Natural killer cell (primary cell): ENCODE measurements around the gene TCF7. TPM values are rescaled to one million over a fixed set of nuclear protein-coding genes. Genes with fewer than 3 reads are reported as not detected.

Source experiments
- ATAC-seq, 3 donors: fragments of 150-1000 bp in 2 of 3; fragments of 200-7000 bp in 1 of 3; cut with Tn5 transposase; 1 replicate in 1 of 3; 2 replicates in 2 of 3; pipeline ENCODE4 v1.10.0; 2021; ENCODE audit warnings: mild to moderate bottlenecking in 2 of 3, moderate library complexity in 2 of 3
- DNase-seq, 2 donors: peaks; one replicate each; pipeline versions ENCODE4 v3.0.0 to v3.0.0-alpha.2; 2013 to 2021; ENCODE audit warnings: mixed read lengths in 1 of 2
- H3K27ac ChIP-seq: one replicate; pipeline ENCODE4 v1.5.1; 2013; ENCODE audit warnings: mild to moderate bottlenecking, low read length
- H3K27me3 ChIP-seq: one replicate; pipeline ENCODE4 v1.6.1; 2013; ENCODE audit warnings: low read length; ENCODE audit not compliant: control insufficient read depth, insufficient read depth
- H3K36me3 ChIP-seq: one replicate; pipeline ENCODE4 v1.6.1; 2013; ENCODE audit warnings: low read length; ENCODE audit not compliant: control insufficient read depth, insufficient read depth
- H3K4me1 ChIP-seq: one replicate; pipeline ENCODE4 v1.6.1; 2013; ENCODE audit warnings: low read length; ENCODE audit not compliant: control insufficient read depth, insufficient read depth
- H3K4me3 ChIP-seq: one replicate; pipeline ENCODE4 v1.5.1; 2013; ENCODE audit warnings: low read length
- H3K9me3 ChIP-seq: one replicate; pipeline ENCODE4 v1.6.1; 2013; ENCODE audit warnings: low read length; ENCODE audit not compliant: control insufficient read depth, insufficient read depth
- H3K27ac Mint-ChIP-seq, 2 donors: one replicate each; pipeline ENCODE4 v1.8.0; 2022; ENCODE audit warnings: mild to moderate bottlenecking in 2 of 2, mixed read lengths in 2 of 2, moderate library complexity in 1 of 2
- H3K27me3 Mint-ChIP-seq, 2 donors: one replicate each; pipeline ENCODE4 v1.8.0; 2022; ENCODE audit warnings: low read depth in 2 of 2, mixed read lengths in 2 of 2
- H3K36me3 Mint-ChIP-seq: one replicate; pipeline ENCODE4 v1.8.0; 2022; ENCODE audit warnings: mixed read lengths
- H3K4me1 Mint-ChIP-seq, 2 donors: one replicate each; pipeline ENCODE4 v1.8.0; 2022; ENCODE audit warnings: mixed read lengths in 2 of 2
- H3K4me3 Mint-ChIP-seq: one replicate; pipeline ENCODE4 v1.8.0; 2022; ENCODE audit warnings: mild to moderate bottlenecking, moderate library complexity, mixed read lengths
- H3K9me3 Mint-ChIP-seq, 2 donors: one replicate each; pipeline ENCODE4 v1.8.0; 2022; ENCODE audit warnings: mixed read lengths in 2 of 2
- CTCF ChIP-seq: fragments of 200-600 bp; IDR thresholded peaks from one replicate; pipeline ENCODE4 v1.8.0; 2022; ENCODE audit warnings: antibody characterized with exemption
- WGBS: methylation state at CpG from one replicate; pipeline ENCODE4 v1.1.7; 2013; ENCODE audit warnings: missing lambda C conversion rate; ENCODE audit not compliant: insufficient coverage; 5-methylcytosine and 5-hydroxymethylcytosine counted together
- intact Hi-C: fragments of 100-400 bp; cut with micrococcal nuclease; formaldehyde crosslinking; loops from one replicate; pipeline ENCODE4 v1.14.2; 2022
- total RNA-seq, 4 donors: library from RNA; stranded (reverse); fragments of 120-200 nt in 1 of 4; gene quantifications; one replicate each; pipeline versions ENCODE4 v1.2.3 to v1.2.4, GENCODE V29; 2013 to 2022

Gene TCF7
- total RNA-seq, 3 donors from 2014 or later (not counting 1 experiment from before 2014, with no cell fraction given) = 97.7 to 203 (median 158) TPM

- Histone ChIP-seq H3K36me3 (no peaks in the 10 kb centered on the region), H3K4me1 (peaks cover 39% of the 10 kb centered on the region), H3K27ac (no peak overlapping the region), H3K4me3 (no peak overlapping the region), H3K9me3 (no peaks in the 10 kb centered on the region), H3K27me3 (no peaks in the 10 kb centered on the region)
- ATAC-seq = no peak
- H3K36me3 Mint-ChIP-seq = no peaks in the 10 kb centered on the region
- no peaks in the 10 kb centered on the region for H3K4me1 Mint-ChIP-seq
- no peak for DNase-seq
- intact Hi-C loops = no loop called here
- 50% methylated on average over 2 of the region's 2 CpGs for WGBS
- H3K9me3 Mint-ChIP-seq = no peaks in the 10 kb centered on the region
- no peak overlapping the region for H3K27ac Mint-ChIP-seq
- no peak overlapping the region for H3K4me3 Mint-ChIP-seq
- TF ChIP-seq CTCF = no peak
- H3K27me3 Mint-ChIP-seq = peaks cover 0 to 9% of the 10 kb centered on the region in 2 donors
These were observed 29.9 kb upstream of the TCF7 start for GRCh38 chr5:134084570-134084969.

GRCh38 chr5:134085411-134085810 lies 29.1 kb upstream of the TCF7 start:
- Mint-ChIP-seq H3K9me3 (no peaks in the 10 kb centered on the region), H3K36me3 (no peaks in the 10 kb centered on the region), H3K27ac (no peak overlapping the region), H3K4me3 (no peak overlapping the region), H3K4me1 (peaks cover 0 to 6% of the 10 kb centered on the region in 2 donors), H3K27me3 (peaks cover 0 to 9% of the 10 kb centered on the region in 2 donors)
- Histone ChIP-seq H3K27me3 (no peaks in the 10 kb centered on the region), H3K4me3 (no peak overlapping the region), H3K27ac (no peak overlapping the region), H3K9me3 (no peaks in the 10 kb centered on the region), H3K36me3 (no peaks in the 10 kb centered on the region), H3K4me1 (peaks cover 39% of the 10 kb centered on the region)
- TF ChIP-seq CTCF = no peak
- no peak for ATAC-seq
- no peak for DNase-seq
- 89% methylated on average over 5 of the region's 6 CpGs for WGBS
- intact Hi-C loops = no loop called here

GRCh38 chr5:134086225-134086942 lies 28.1 kb upstream of the TCF7 start:
- DNase-seq (peak in 1 of 2 donors; percentile 45), ATAC-seq (peak in 1 of 3 donors; percentile 24)
- no peaks in the 10 kb centered on the region for H3K9me3 ChIP-seq
- no peak overlapping the region for H3K4me3 ChIP-seq
- intact Hi-C loops = no loop called here
- Mint-ChIP-seq H3K9me3 (no peaks in the 10 kb centered on the region), H3K27me3 (peaks cover 0 to 9% of the 10 kb centered on the region in 2 donors), H3K4me1 (peaks cover 0 to 11% of the 10 kb centered on the region in 2 donors), H3K36me3 (no peaks in the 10 kb centered on the region), H3K27ac (no peak overlapping the region), H3K4me3 (no peak overlapping the region)
- H3K27me3 ChIP-seq = no peaks in the 10 kb centered on the region
- no peak for TF ChIP-seq CTCF
- peaks cover 48% of the 10 kb centered on the region for H3K4me1 ChIP-seq
- no peak overlapping the region for H3K27ac ChIP-seq
- H3K36me3 ChIP-seq = no peaks in the 10 kb centered on the region
- 83% methylated on average over 6 of the region's 8 CpGs for WGBS

- Histone ChIP-seq H3K4me3 (no peak overlapping the region), H3K36me3 (no peaks in the 10 kb centered on the region), H3K4me1 (peaks cover 54% of the 10 kb centered on the region), H3K9me3 (no peaks in the 10 kb centered on the region), H3K27me3 (no peaks in the 10 kb centered on the region), H3K27ac (peak overlapping the region; percentile 52)
- Mint-ChIP-seq H3K27me3 (peaks cover 0 to 9% of the 10 kb centered on the region in 2 donors), H3K4me1 (peaks cover 0 to 11% of the 10 kb centered on the region in 2 donors), H3K9me3 (no peaks in the 10 kb centered on the region), H3K36me3 (no peaks in the 10 kb centered on the region), H3K4me3 (no peak overlapping the region), H3K27ac (no peak overlapping the region)
- DNase-seq (peak in 1 of 2 donors; percentile 88), ATAC-seq (peak in 2 of 3 donors; percentile 26 to 55)
- WGBS = 53% methylated on average over 12 of the region's 12 CpGs
- intact Hi-C loops = no loop called here
- no peak for TF ChIP-seq CTCF
These were observed 27.6 kb upstream of the TCF7 start for GRCh38 chr5:134086943-134087305.
